ENCODE data around the gene MED16. TPM values are rescaled to one million over a fixed set of nuclear protein-coding genes. Genes with fewer than 3 reads are reported as not detected.

The MED16 gene
- total RNA-seq, 1 donor from 2014 or later = 55.7 TPM

DNA sequence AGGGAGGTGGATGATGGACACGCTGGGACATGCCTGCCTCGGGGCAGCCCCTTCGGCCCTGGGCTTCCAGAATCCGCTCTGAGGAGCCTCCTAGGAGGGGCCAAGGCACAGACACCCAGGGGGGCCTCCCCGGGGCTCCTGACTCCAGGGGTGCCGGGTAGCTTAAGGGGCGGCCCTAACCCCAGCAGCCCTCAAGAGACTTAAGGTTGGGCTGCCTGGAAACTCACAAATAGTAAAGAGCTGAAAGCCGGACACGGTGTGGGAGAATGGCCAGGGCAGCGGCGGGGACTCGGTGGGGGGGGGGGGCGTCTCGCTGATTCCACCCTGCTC lies 40.5 kb upstream of the MED16 start:
- Mint-ChIP-seq H3K9me3 (no peaks in the 10 kb centered on the region), H3K27me3 (ENCODE audit: low read depth) (no peaks in the 10 kb centered on the region), H3K27ac (no peak overlapping the region), H3K4me1 (ENCODE audit: low read depth) (peaks cover 5% of the 10 kb centered on the region), H3K36me3 (ENCODE audit: low read depth) (peaks cover 26% of the 10 kb centered on the region), H3K4me3 (ENCODE audit: low read depth) (no peak overlapping the region)
- intact Hi-C loops (cut with micrococcal nuclease) = no loop called here
- no peak for DNase-seq (ENCODE audit: low spot score)

DNA sequence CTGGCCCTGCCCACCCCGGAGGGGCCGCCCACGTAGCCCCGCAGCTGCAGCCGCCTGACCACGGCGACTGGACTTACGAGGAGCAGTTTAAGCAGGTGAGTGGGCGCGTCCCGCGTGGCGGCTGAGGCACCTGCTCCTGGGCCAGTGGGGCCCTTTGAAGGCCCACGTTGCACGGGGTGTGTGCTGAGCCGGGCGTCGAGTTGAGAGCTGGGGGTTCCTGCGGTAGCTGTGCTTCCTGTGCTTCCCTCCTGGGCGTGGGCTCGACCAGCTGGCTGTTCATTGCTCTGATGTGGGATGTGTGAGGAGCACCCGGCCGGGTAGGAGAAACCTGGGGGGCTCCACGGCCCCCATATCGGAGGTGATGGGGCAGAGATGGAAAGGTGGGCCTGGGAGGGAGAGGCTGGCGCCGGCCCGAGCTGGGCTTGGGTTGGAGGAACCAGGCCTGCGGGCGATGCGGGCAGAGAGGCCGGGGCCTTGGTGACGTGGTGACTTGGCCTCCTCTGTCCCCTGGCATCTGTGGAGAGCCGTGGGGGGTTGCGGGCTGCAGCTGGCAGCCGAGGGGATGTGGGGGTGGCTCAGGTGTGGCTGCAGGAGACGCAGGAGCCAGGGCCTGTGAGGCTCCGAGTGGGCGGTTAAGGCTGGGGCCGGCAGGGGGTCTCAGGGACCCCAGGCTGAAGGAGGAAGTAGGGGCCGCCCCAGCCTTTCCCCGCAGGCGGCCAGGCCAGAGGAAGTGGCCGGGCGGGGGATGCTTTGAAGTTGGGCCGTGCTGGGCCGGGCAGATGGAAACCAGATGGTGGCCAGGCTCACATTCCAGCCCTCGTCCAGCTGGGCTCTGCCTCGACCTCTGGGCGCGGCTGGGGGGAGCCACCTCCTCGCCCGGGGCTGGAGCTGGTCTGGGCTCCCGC lies 39.9 kb upstream of the MED16 start:
- no peak overlapping the region for H3K27ac Mint-ChIP-seq
- intact Hi-C loops (cut with micrococcal nuclease) = no loop called here

DNA sequence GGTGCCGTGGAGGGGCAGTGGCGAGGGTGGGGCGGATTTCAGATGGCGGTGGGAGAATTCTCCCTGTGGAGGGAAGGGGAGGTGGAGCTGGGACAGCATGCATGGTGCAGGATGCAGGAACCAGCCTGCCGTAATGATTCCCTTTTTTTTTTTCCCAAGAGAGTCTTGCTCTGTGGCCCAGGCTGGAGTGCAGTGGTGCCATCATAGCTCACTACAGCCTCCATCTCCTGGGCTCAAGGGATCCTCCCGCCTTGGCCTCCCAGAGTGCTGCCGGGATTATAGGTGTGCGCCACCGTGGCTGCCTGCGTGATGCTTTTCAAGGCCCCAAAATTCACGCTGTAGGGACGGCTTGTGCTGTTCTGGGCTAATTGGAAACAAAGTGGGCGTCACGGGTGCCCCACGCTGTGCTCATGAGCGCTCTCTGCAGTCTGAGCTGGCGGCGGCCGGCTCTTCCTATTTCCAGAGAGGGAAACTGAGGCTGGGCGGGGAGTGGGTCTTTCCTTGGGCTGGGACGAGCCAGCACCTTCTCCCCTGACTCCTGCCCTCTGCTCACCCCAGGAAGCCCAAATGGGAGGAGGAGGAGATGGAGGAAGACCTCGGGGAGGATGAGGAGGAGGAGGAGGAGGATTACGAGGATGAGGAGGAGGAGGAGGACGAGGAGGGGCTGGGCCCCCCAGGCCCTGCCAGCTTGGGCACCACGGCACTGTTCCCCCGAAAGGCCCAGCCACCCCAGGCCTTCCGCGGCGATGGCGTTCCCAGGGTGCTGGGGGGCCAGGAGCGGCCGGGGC lies 39.1 kb upstream of the MED16 start:
- Mint-ChIP-seq H3K27me3 (ENCODE audit: low read depth) (no peaks in the 10 kb centered on the region), H3K4me1 (ENCODE audit: low read depth) (peaks cover 3% of the 10 kb centered on the region), H3K27ac (no peak overlapping the region), H3K36me3 (ENCODE audit: low read depth) (peaks cover 19% of the 10 kb centered on the region), H3K9me3 (no peaks in the 10 kb centered on the region), H3K4me3 (ENCODE audit: low read depth) (no peak overlapping the region)
- no peak for DNase-seq (ENCODE audit: low spot score)
- intact Hi-C loops (cut with micrococcal nuclease) = no loop called here

More for the DNA sequence above, 39.9 kb upstream of the MED16 start:
- DNase-seq (ENCODE audit: low spot score) = no peak
- H3K9me3 Mint-ChIP-seq = no peaks in the 10 kb centered on the region
- H3K4me1 Mint-ChIP-seq (ENCODE audit: low read depth) = peaks cover 5% of the 10 kb centered on the region
- H3K36me3 Mint-ChIP-seq (ENCODE audit: low read depth) = peaks cover 23% of the 10 kb centered on the region
- H3K4me3 Mint-ChIP-seq (ENCODE audit: low read depth) = peak overlapping the region; percentile 51
- H3K27me3 Mint-ChIP-seq (ENCODE audit: low read depth) = no peaks in the 10 kb centered on the region

DNA sequence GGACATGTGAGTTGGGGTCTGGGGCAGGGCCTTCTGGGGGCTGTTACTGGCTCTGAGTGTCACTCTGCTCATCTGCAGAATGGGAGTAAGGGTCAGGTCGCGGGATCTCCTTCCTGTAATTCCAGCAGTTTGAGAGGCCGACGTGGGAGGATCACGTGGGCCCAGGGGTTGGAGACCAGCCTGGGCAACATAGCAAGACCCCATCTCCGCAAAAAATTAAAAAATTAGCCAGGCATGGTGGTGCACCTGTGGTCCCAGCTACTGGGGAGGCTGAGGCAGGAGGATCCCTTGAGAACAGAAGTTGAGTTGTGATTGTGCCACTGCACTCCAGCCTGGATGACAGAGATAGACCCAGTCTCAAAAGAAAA lies 36.9 kb upstream of the MED16 start:
- no peaks in the 10 kb centered on the region for H3K9me3 Mint-ChIP-seq
- no peak overlapping the region for H3K4me3 Mint-ChIP-seq (ENCODE audit: low read depth)
- peaks cover 3% of the 10 kb centered on the region for H3K4me1 Mint-ChIP-seq (ENCODE audit: low read depth)
- intact Hi-C loops (cut with micrococcal nuclease) = loop anchor here (5.0 to 10.0 kb wide), 3 partner anchors 155 to 312 kb away; partner anchors contain the start of genes ATP5F1D and RNF126
- H3K36me3 Mint-ChIP-seq (ENCODE audit: low read depth) = peaks cover 11% of the 10 kb centered on the region
- H3K27me3 Mint-ChIP-seq (ENCODE audit: low read depth) = no peaks in the 10 kb centered on the region
- no peak overlapping the region for H3K27ac Mint-ChIP-seq
- no peak for DNase-seq (ENCODE audit: low spot score)

DNA sequence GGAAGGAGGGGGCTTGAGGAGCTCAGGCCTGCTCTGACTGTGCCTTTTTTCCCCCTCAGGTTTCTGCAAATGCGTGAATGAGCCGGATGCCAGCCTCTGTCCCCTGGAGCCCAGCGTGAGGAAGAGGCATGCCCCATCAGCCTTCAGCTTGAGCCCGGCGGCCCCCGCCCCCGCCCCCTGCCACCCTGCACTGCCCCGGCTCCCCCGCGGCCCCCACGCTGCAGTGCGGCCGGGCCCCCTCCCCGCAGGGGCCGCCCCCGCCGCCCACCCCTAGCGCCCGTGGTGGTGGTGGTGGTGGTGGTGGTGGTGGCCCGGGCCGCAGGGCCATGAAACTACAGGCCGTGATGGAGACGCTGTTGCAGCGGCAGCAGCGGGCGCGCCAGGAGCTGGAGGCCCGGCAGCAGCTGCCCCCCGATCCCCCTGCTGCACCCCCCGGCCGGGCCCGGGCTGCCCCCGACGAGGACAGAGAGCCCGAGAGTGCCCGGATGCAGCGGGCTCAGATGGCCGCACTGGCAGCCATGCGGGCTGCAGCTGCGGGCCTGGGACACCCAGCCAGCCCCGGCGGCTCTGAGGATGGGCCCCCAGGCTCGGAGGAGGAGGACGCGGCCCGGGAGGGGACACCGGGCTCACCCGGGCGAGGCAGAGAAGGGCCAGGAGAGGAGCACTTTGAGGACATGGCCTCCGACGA lies 36.4 kb upstream of the MED16 start:
- Mint-ChIP-seq H3K9me3 (no peaks in the 10 kb centered on the region), H3K4me1 (ENCODE audit: low read depth) (peaks cover 3% of the 10 kb centered on the region), H3K4me3 (ENCODE audit: low read depth) (no peak overlapping the region), H3K27me3 (ENCODE audit: low read depth) (no peaks in the 10 kb centered on the region), H3K36me3 (ENCODE audit: low read depth) (peaks cover 11% of the 10 kb centered on the region), H3K27ac (no peak overlapping the region)
- intact Hi-C loops (cut with micrococcal nuclease) = loop anchor here (5.0 to 10.0 kb wide), 3 partner anchors 155 to 313 kb away; partner anchors contain the start of genes ATP5F1D and RNF126
- DNase-seq (ENCODE audit: low spot score) = no peak

DNA sequence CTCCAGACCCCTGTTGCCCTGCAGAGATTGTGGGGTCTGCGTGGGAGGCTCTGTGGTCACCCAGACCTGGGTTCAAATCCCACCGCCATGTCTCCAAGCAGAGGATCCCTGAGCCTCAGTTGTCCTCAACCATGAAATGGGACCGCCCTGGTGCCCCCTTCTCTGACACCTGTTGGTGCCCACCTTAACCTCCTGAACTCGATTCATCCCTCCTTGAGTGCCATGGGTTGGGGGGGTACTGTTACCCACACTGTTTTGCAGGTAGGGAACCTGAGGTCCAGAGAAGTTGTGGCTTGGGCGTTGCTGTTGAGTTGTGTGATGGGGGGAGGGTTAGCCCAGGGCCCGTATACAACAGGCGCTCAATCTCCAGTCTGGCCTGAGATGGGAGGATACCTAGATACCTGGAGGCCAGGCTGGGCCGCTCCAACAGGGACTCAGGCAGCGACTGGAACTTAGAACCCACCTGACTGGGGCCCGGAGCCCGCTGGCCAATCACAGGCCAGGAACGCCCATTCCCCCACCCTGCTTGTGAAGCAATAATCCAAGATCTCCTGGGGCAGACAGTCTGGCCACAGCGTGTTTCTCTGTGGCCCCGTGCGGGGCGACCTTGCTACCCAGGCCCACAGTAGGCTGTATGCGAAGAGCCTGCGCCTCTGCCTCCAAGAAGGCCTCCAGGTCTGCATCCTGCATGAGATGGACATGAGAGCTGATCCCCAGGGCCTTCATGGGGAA lies 35.6 kb upstream of the MED16 start:
- DNase-seq (ENCODE audit: low spot score) = no peak
- H3K4me3 Mint-ChIP-seq (ENCODE audit: low read depth) = peak overlapping the region; percentile 39
- peaks cover 3% of the 10 kb centered on the region for H3K4me1 Mint-ChIP-seq (ENCODE audit: low read depth)
- H3K36me3 Mint-ChIP-seq (ENCODE audit: low read depth) = peaks cover 11% of the 10 kb centered on the region
- H3K27me3 Mint-ChIP-seq (ENCODE audit: low read depth) = no peaks in the 10 kb centered on the region
- H3K9me3 Mint-ChIP-seq = no peaks in the 10 kb centered on the region
- intact Hi-C loops (cut with micrococcal nuclease) = loop anchor here (5.0 to 10.0 kb wide), 3 partner anchors 156 to 314 kb away; partner anchors contain the start of genes ATP5F1D and RNF126
- no peak overlapping the region for H3K27ac Mint-ChIP-seq

DNA sequence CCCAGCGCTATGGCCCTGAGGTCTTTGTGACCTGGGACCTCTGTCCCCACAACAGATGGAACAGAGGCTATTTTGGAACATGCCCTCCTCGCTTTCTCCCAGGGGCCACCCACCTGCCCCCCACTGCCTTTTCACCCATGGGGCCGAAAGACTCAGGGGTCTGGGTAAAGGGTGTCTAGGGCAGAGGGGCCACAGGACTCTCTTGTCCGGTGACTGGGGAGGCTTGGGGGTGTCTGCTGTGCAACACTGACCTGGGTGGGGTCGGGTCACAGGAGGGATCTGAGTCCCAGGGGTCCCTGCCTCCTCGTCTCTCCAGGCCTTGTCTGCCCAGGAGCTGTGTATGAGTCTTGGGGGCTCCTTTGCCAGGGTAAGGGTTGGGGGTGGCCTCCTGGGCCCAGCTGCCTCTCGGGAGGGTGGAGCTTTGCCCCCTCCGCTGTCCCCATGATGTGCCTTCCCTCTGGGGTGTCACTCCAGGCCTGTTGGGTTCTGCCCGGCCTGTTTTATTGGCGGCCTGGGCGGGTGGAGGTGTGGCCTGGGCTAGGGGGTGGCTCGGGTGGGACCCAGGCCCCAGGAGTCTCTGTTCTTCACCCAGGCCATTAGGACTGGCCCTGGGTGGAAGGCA lies 34.9 kb upstream of the MED16 start:
- no peaks in the 10 kb centered on the region for H3K27me3 Mint-ChIP-seq (ENCODE audit: low read depth)

DNA sequence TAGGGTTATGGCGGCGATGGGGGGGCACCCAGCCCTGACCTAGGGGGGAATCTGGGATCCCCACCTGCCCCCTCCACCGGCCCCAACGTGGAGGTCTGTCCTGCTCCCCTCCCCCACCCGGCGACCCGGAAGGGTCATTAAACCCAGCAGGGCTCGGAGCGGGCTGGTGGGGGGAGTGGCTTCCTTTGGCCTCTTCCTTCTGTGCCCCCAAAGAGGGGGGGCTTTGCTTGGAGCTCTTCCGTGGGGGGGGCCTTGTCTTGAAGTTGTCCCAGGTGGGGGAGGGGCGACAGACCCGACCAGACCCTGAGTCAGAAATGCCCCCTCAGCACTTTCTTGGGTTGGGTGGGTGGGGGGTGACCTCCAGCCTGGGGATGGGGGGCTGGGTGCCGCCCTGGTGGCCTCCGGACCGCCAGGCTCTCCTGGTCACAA lies 34.4 kb upstream of the MED16 start:
- no peaks in the 10 kb centered on the region for H3K4me1 Mint-ChIP-seq (ENCODE audit: low read depth)
- no peaks in the 10 kb centered on the region for H3K9me3 Mint-ChIP-seq
- H3K27ac Mint-ChIP-seq = no peak overlapping the region
- peaks cover 9% of the 10 kb centered on the region for H3K36me3 Mint-ChIP-seq (ENCODE audit: low read depth)
- no peaks in the 10 kb centered on the region for H3K27me3 Mint-ChIP-seq (ENCODE audit: low read depth)
- peak overlapping the region; percentile 39 for H3K4me3 Mint-ChIP-seq (ENCODE audit: low read depth)
- no peak for DNase-seq (ENCODE audit: low spot score)
- intact Hi-C loops (cut with micrococcal nuclease) = loop anchor here (5.0 to 10.0 kb wide), 3 partner anchors 157 to 315 kb away; partner anchors contain the start of genes ATP5F1D and RNF126

More for the DNA sequence above, 34.9 kb upstream of the MED16 start:
- Mint-ChIP-seq H3K36me3 (ENCODE audit: low read depth) (peaks cover 11% of the 10 kb centered on the region), H3K9me3 (no peaks in the 10 kb centered on the region), H3K27ac (no peak overlapping the region), H3K4me1 (ENCODE audit: low read depth) (peaks cover 3% of the 10 kb centered on the region), H3K4me3 (ENCODE audit: low read depth) (peak overlapping the region; percentile 39)
- no peak for DNase-seq (ENCODE audit: low spot score)
- intact Hi-C loops (cut with micrococcal nuclease) = loop anchor here (5.0 to 10.0 kb wide), 3 partner anchors 157 to 314 kb away; partner anchors contain the start of genes ATP5F1D and RNF126

DNA sequence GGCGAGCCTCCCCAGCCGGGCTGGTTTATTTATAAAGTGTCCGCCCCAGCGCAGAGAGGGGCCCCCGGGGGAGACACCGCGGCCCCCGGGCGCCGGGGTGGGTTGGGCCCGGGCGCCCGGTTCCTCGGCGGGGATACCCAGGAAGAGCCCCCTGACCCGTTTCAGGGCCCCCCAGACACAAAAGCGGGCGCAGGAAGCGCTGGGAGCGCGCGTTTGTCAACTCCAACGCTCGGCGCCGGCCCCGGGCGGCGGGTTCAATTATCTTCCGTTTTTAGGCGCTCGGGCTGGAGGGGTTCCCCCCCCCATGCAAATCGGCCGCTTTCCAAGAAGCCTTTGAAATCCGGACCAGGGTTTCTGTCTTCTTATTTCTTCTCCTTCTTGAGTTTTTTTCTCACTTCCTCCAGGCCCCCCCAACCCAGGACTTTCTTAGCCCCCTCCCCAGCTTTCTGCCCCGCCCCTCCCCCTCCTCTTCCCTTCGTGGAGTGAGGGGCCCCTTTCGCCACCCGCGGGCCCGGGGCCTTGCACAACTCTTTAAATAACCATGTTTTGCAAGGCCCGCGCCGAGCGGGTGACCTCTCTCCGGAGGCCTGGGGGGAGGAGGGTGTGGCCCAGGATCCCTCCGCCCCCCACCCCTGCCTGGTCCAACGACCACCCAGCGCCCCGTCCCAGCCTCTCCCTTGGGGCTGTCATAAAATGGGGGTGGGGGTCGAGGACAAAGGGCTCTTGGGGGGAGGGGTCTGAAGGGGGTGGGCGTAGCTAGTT lies 33.8 kb upstream of the MED16 start:
- no peaks in the 10 kb centered on the region for H3K9me3 Mint-ChIP-seq
- H3K36me3 Mint-ChIP-seq (ENCODE audit: low read depth) = peaks cover 5% of the 10 kb centered on the region
- peak overlapping the region; percentile 49 for H3K27ac Mint-ChIP-seq
- DNase-seq (ENCODE audit: low spot score) = no peak
- H3K4me3 Mint-ChIP-seq (ENCODE audit: low read depth) = peak overlapping the region; percentile 83
- peaks cover 3% of the 10 kb centered on the region for H3K4me1 Mint-ChIP-seq (ENCODE audit: low read depth)
- intact Hi-C loops (cut with micrococcal nuclease) = loop anchor here (5.0 to 10.0 kb wide), 3 partner anchors 158 to 316 kb away; partner anchors contain the start of genes ATP5F1D and RNF126
- no peaks in the 10 kb centered on the region for H3K27me3 Mint-ChIP-seq (ENCODE audit: low read depth)

DNA sequence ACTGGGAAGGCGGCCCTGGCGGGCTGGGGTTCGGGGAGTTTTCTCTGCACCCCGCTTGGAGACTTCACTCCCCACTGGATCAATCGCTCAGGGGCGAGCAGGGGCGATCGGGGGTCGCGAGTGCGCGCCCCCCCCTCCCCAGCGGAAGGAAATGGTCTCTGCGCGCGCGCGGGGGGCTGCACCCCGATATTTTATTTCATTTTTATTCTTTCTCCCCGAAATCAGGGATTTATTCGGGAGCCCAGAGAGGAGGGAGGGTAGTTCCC lies 33.3 kb upstream of the MED16 start:
- Mint-ChIP-seq H3K36me3 (ENCODE audit: low read depth) (peaks cover 5% of the 10 kb centered on the region), H3K4me1 (ENCODE audit: low read depth) (peaks cover 6% of the 10 kb centered on the region), H3K9me3 (no peaks in the 10 kb centered on the region), H3K4me3 (ENCODE audit: low read depth) (peak overlapping the region; percentile 66), H3K27ac (no peak overlapping the region), H3K27me3 (ENCODE audit: low read depth) (no peaks in the 10 kb centered on the region)
- intact Hi-C loops (cut with micrococcal nuclease) = loop anchor here (5.0 to 10.0 kb wide), 3 partner anchors 159 to 316 kb away; partner anchors contain the start of genes ATP5F1D and RNF126
- no peak for DNase-seq (ENCODE audit: low spot score)

All from activated T-helper 2 cell treated with anti-CD3 and anti-CD28 coated beads, Interferon-gamma antibody, Interleukin-2, Interleukin-4, amounts not matched to agents 10 μg/mL and 5 μg/mL and 100 μg/mL, durations not matched to agents 14 hours and 24 hours and 36 hours (primary cell).